GM18520 (cell line): ENCODE results near the gene RGS9.
A peak's percentile ranks its signal among the peaks of the same experiment; 100 is the strongest.
"Not testable (repeated sequence)": the region's sequence is repeated elsewhere in the genome, so short reads cannot be mapped to it uniquely, and the experiment has no call there.

Source experiments
- ATAC-seq: cut with Tn5 transposase; IDR thresholded peaks from one replicate; pipeline ENCODE4 v1.9.1; 2021; ENCODE audit not compliant: unreplicated experiment

The RGS9 gene

GRCh38 chr17:65137021-65137939, at the start of gene RGS9:
RGS9 (plus strand) TSS chr17:65137370; CDS start chr17:65137541, 171 bp downstream.
- ATAC-seq: peak; percentile 92

- ATAC-seq: no peak
Measured at GRCh38 chr17:65088621-65089360, 48.4 kb upstream of the RGS9 start.

- no peak for ATAC-seq
Measured at GRCh38 chr17:65092262-65092661, 44.9 kb upstream of the RGS9 start.

GRCh38 chr17:65092721-65093356, 44.3 kb upstream of the RGS9 start:
- not testable (repeated sequence) for ATAC-seq

GRCh38 chr17:65093930-65094329, 43.2 kb upstream of the RGS9 start:
- ATAC-seq: no peak

GRCh38 chr17:65095465-65095864, 41.7 kb upstream of the RGS9 start:
- no peak for ATAC-seq

- not testable (repeated sequence) for ATAC-seq
Measured at GRCh38 chr17:65096382-65096781, 40.8 kb upstream of the RGS9 start.

- no peak for ATAC-seq
Measured at GRCh38 chr17:65097110-65097509, 40.1 kb upstream of the RGS9 start.

GRCh38 chr17:65099475-65099874, 37.7 kb upstream of the RGS9 start:
- ATAC-seq: no peak

GRCh38 chr17:65099941-65100315, 37.2 kb upstream of the RGS9 start:
- peak; percentile 62 for ATAC-seq

GRCh38 chr17:65100316-65101140, 36.6 kb upstream of the RGS9 start:
- ATAC-seq: peak; percentile 48

GRCh38 chr17:65101371-65101770, 35.8 kb upstream of the RGS9 start:
- ATAC-seq: no peak

- no peak for ATAC-seq
Measured at GRCh38 chr17:65102235-65102634, 34.9 kb upstream of the RGS9 start.

GRCh38 chr17:65102788-65103187, 34.4 kb upstream of the RGS9 start:
- ATAC-seq: no peak

- no peak for ATAC-seq
Measured at GRCh38 chr17:65103431-65103830, 33.7 kb upstream of the RGS9 start.

GRCh38 chr17:65103896-65104295, 33.3 kb upstream of the RGS9 start:
- ATAC-seq: no peak

GRCh38 chr17:65104541-65104940, 32.6 kb upstream of the RGS9 start:
- ATAC-seq: no peak

- no peak for ATAC-seq
Measured at GRCh38 chr17:65104973-65105372, 32.2 kb upstream of the RGS9 start.

GRCh38 chr17:65108152-65108551, 29.0 kb upstream of the RGS9 start:
- ATAC-seq: no peak

GRCh38 chr17:65109543-65109942, 27.6 kb upstream of the RGS9 start:
- ATAC-seq: no peak
